ENCODE measurements around the gene ATP6V0D1. TPM values are rescaled to one million over a fixed set of nuclear protein-coding genes. Genes with fewer than 3 reads are reported as not detected.

The ATP6V0D1 gene
- total and polyA plus RNA-seq, 2 of the 4 experiments (the other 2 are of a cell fraction) = 112 to 124 TPM

GRCh38 chr16:67424261-67424615 lies 56.7 kb downstream of the ATP6V0D1 start:
- Histone ChIP-seq H4K5ac (ENCODE audit: low read depth, low read length) (no peak overlapping the region), H3K36me3 (ENCODE audit: control insufficient read depth, insufficient read depth, low read length) (no peaks in the 10 kb centered on the region), H3K79me1 (ENCODE audit: low read depth in 1 of 2, low read length in 2 of 2) (no peaks in the 10 kb centered on the region), H2AK9ac (replicated peaks; ENCODE audit: low read depth, low read length, poor library complexity) (no peak overlapping the region), H3K4me3 (ENCODE audit: insufficient read depth, low read depth, low read length) (no peak overlapping the region), H2BK120ac (ENCODE audit: low read depth, low read length) (no peak overlapping the region), H3K4me2 (ENCODE audit: low read depth, low read length) (no peak overlapping the region), H3K9ac (ENCODE audit: low read depth, low read length) (no peak overlapping the region), H3K9me1 (ENCODE audit: insufficient read depth, low read length) (0 out of 2 replicates have a peak, but pooled peaks cover under 1% of the 10 kb centered on the region), H4K91ac (ENCODE audit: insufficient read depth, low read depth, low read length) (no peak overlapping the region), H4K20me1 (ENCODE audit: insufficient read depth, low read length) (peaks cover 4% of the 10 kb centered on the region; the same call in 1 of the 2 replicates), H3K14ac (replicated peaks; ENCODE audit: low read depth, low read length) (no peak overlapping the region), H4K8ac (ENCODE audit: low read depth in 2 of 2, low read length in 2 of 2) (no peak overlapping the region), H3K9me3 (ENCODE audit: control insufficient read depth, insufficient read depth, low read length) (no peaks in the 10 kb centered on the region), H3K4ac (ENCODE audit: low read depth, low read length) (no peak overlapping the region), H2AK5ac (ENCODE audit: low read depth, low read length) (no peak overlapping the region), H2AFZ (replicated peaks; ENCODE audit: low read length, poor library complexity) (no peak overlapping the region), H3K27ac (ENCODE audit: insufficient read depth, low read length) (no peak overlapping the region), H3K27me3 (ENCODE audit: control insufficient read depth, insufficient read depth, low read length) (peaks cover 41% of the 10 kb centered on the region), H2BK5ac (ENCODE audit: low read depth, low read length, poor library complexity, severe bottlenecking) (no peak overlapping the region), H2BK15ac (ENCODE audit: low read depth, low read length) (no peak overlapping the region), H3K23ac (ENCODE audit: low read depth, low read length) (no peak overlapping the region), H3K18ac (ENCODE audit: low read depth, low read length) (no peak overlapping the region), H3K4me1 (ENCODE audit: control insufficient read depth, insufficient read depth, low read length) (no peaks in the 10 kb centered on the region; the same call in 1 of the 2 replicates), H2BK20ac (ENCODE audit: low read depth, low read length) (no peak overlapping the region), H3K56ac (ENCODE audit: extremely low read depth, insufficient read depth, low read length) (no peak overlapping the region)
- no TSS peak for BruUV-seq (replicated peaks)
- ATAC-seq (ENCODE audit: low read depth) = no peak
- no peak for DNase-seq
- ChIA-PET CTCF (interaction anchor here (0.8 kb wide), 1 partner anchor 9 kb away, joined by 3 read pairs; no protein-coding TSS in a partner anchor), POLR2A (ENCODE audit: unreplicated experiment) (no interaction called here)
- in situ Hi-C loops (cut with MboI; ENCODE audit: low sequenced_read_pairs) (no loop called here), dilution Hi-C loops (cut with HindIII; ENCODE audit: low sequenced_read_pairs, unreplicated experiment) (no loop called here), intact Hi-C loops (cut with micrococcal nuclease) (no loop called here)
- no CpG with 5 or more reads among the region's 5 CpGs for WGBS, 2 experiments (ENCODE audit: extremely low coverage in 2 of 2, insufficient read length in 1 of 2)
- TF ChIP-seq RCOR1 (IDR thresholded peaks at IDR 0.05; ENCODE audit: insufficient replicate concordance, low read length) = no peak
- TF ChIP-seq, protein P1, sequence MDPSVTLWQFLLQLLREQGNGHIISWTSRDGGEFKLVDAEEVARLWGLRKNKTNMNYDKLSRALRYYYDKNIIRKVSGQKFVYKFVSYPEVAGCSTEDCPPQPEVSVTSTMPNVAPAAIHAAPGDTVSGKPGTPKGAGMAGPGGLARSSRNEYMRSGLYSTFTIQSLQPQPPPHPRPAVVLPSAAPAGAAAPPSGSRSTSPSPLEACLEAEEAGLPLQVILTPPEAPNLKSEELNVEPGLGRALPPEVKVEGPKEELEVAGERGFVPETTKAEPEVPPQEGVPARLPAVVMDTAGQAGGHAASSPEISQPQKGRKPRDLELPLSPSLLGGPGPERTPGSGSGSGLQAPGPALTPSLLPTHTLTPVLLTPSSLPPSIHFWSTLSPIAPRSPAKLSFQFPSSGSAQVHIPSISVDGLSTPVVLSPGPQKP (IDR thresholded peaks at IDR 0.05; ENCODE audit: borderline replicate concordance, low read depth, low read length) = no peak
- TF ChIP-seq SMC3 (IDR thresholded peaks at IDR 0.05; ENCODE audit: low read depth, low read length) = no peak
- no peak for TF ChIP-seq FOS (IDR thresholded peaks at IDR 0.05; ENCODE audit: low read depth, low read length)
- no peak for TF ChIP-seq POLR2A (IDR thresholded peaks at IDR 0.05; ENCODE audit: low read depth, low read length)
- no peak for TF ChIP-seq CHD1 (IDR thresholded peaks at IDR 0.05; ENCODE audit: low read depth, low read length)
- no peak for TF ChIP-seq MAZ (IDR thresholded peaks at IDR 0.05; ENCODE audit: borderline replicate concordance, low read depth, low read length)
- TF ChIP-seq RAD21 (IDR thresholded peaks at IDR 0.05; ENCODE audit: low read length) = no peak
- no peak for TF ChIP-seq MAFK (IDR thresholded peaks at IDR 0.05; ENCODE audit: low read depth, low read length)
- TF ChIP-seq CEBPB (IDR thresholded peaks at IDR 0.05; ENCODE audit: low read depth, low read length) = no peak
- TF ChIP-seq, protein P2, sequence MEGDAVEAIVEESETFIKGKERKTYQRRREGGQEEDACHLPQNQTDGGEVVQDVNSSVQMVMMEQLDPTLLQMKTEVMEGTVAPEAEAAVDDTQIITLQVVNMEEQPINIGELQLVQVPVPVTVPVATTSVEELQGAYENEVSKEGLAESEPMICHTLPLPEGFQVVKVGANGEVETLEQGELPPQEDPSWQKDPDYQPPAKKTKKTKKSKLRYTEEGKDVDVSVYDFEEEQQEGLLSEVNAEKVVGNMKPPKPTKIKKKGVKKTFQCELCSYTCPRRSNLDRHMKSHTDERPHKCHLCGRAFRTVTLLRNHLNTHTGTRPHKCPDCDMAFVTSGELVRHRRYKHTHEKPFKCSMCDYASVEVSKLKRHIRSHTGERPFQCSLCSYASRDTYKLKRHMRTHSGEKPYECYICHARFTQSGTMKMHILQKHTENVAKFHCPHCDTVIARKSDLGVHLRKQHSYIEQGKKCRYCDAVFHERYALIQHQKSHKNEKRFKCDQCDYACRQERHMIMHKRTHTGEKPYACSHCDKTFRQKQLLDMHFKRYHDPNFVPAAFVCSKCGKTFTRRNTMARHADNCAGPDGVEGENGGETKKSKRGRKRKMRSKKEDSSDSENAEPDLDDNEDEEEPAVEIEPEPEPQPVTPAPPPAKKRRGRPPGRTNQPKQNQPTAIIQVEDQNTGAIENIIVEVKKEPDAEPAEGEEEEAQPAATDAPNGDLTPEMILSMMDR (conservative IDR thresholded peaks at IDR 0.05; ENCODE audit: low read depth, low read length) = no peak
- no peak for TF ChIP-seq NFE2L2 (IDR thresholded peaks at IDR 0.05; ENCODE audit: low read depth, low read length)
- TF ChIP-seq MXI1 (IDR thresholded peaks at IDR 0.05; ENCODE audit: borderline replicate concordance, low read depth, low read length) = no peak
